ENCODE data around the gene DYNLT2.

GRCh38 chr6:169774347-169774746 is 23.0 kb upstream of the DYNLT2 start:
- TF ChIP-seq EZH2 (IDR thresholded peaks at IDR 0.05; ENCODE audit: insufficient read depth, poor library complexity, severe bottlenecking) (no peak), EZH2phosphoT487 (IDR thresholded peaks at IDR 0.05; ENCODE audit: insufficient read depth, low read depth) (no peak)

Measured in GM23248 (cell line).